ENCODE measurements around the gene ENDOV. TPM values are rescaled to one million over a fixed set of nuclear protein-coding genes. Genes with fewer than 3 reads are reported as not detected.

The ENDOV gene
- 52.5 TPM for polyA plus RNA-seq (2012; ENCODE audit: insufficient read depth, insufficient read length, low read depth)

DNA sequence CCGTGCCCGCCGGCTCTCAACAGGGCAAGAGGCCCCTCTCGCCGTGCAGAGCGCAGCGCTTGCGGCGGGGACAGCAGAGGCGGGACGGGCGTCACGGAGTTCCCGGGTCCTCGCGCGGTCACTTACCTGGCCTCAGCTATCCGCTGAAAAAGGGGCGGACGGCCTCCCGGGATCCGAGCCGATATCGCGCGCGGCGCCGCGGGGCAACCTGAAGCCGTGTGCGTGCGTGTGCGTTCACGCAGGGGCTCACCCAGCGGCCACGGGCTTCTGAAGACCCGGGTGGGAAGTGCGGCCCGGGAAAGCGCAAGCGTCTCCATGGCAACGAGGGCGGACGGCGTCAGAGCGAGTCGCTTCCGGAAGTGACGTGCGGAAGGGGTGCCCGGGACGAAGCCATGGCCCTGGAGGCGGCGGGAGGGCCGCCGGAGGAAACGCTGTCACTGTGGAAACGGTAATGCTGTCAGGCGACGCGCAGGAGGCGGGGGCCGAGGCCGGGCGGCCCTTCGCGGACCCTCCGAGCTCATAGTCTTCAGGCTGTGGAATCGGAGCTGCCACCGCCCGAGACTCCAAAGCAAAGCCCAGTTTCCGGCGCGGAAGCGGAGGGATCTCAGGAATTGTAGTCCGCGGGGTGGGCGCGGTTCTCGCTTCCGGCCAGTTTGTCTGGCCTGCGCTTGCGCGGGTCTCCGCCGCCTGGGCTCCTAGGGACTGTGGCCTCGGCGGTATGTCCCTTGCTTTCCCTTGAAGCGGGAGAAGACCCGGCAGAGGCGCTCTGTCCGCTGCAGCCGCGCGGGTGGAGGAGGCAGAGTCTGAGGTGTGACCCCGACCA is at the start of gene ENDOV:
TSS of gene ENDOV (plus strand) at position 365 of the 823 bp plus-strand sequence. CDS start at position 393, 28 bp downstream.
- DNase-seq: peak; percentile 94
- no peak for TF ChIP-seq CTCF (IDR thresholded peaks at IDR 0.05; ENCODE audit: low read depth, low read length)
- no peaks in the 10 kb centered on the region; the same call in 1 of the 2 replicates for H3K36me3 ChIP-seq
- H3K4me1 ChIP-seq: no peaks in the 10 kb centered on the region
- peak within 1 kb of the TSS; percentile 81 for H3K4me3 ChIP-seq (ENCODE audit: low read depth, low read length)
- peaks cover 19% of the 10 kb centered on the region for H3K27me3 ChIP-seq
- H3K9me3 ChIP-seq: no peaks in the 10 kb centered on the region

GRCh38 chr17:80365983-80366382 is 49.0 kb upstream of the ENDOV start:
- no peak for TF ChIP-seq CTCF (IDR thresholded peaks at IDR 0.05; ENCODE audit: low read depth, low read length)
- Histone ChIP-seq H3K4me1 (no peaks in the 10 kb centered on the region), H3K36me3 (peaks cover 5% of the 10 kb centered on the region; the same call in 1 of the 2 replicates), H3K9me3 (no peaks in the 10 kb centered on the region), H3K27me3 (no peaks in the 10 kb centered on the region), H3K4me3 (ENCODE audit: low read depth, low read length) (no peak overlapping the region)
- peak; percentile 1 for DNase-seq

GRCh38 chr17:80367503-80367902 is 47.5 kb upstream of the ENDOV start:
- H3K9me3 ChIP-seq: no peaks in the 10 kb centered on the region
- no peak overlapping the region for H3K4me3 ChIP-seq (ENCODE audit: low read depth, low read length)
- no peaks in the 10 kb centered on the region for H3K4me1 ChIP-seq
- no peaks in the 10 kb centered on the region for H3K27me3 ChIP-seq
- DNase-seq: no peak
- no peaks in the 10 kb centered on the region for H3K36me3 ChIP-seq
- no peak for TF ChIP-seq CTCF (IDR thresholded peaks at IDR 0.05; ENCODE audit: low read depth, low read length)

DNA sequence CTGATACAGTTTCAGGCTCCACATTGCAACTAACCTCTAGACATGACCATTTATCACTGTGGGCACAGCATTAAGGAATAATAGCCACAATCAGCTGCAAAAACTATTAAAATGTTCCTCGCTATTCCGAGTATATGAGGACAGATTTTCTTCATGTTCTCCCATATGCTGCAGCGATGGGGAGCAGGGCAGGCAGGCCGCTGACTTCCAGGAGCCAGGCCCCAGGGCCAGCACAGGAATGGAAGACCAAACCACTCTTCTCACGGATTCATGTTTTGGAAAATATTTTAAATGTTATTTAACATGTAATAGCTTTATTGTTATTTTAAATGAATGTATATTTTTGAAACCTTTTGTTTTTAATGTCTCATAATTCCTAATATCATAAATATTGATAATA is 43.8 kb upstream of the ENDOV start:
- Histone ChIP-seq H3K27me3 (no peaks in the 10 kb centered on the region), H3K4me3 (ENCODE audit: low read depth, low read length) (no peak overlapping the region), H3K4me1 (no peaks in the 10 kb centered on the region), H3K9me3 (no peaks in the 10 kb centered on the region), H3K36me3 (peaks cover 1% of the 10 kb centered on the region; the same call in 1 of the 2 replicates)
- TF ChIP-seq CTCF (IDR thresholded peaks at IDR 0.05; ENCODE audit: low read depth, low read length): no peak
- no peak for DNase-seq

- TF ChIP-seq CTCF (IDR thresholded peaks at IDR 0.05; ENCODE audit: low read depth, low read length): no peak
- Histone ChIP-seq H3K27me3 (no peaks in the 10 kb centered on the region), H3K9me3 (no peaks in the 10 kb centered on the region), H3K4me1 (no peaks in the 10 kb centered on the region), H3K4me3 (ENCODE audit: low read depth, low read length) (no peak overlapping the region), H3K36me3 (peaks cover 5% of the 10 kb centered on the region; the same call in 1 of the 2 replicates)
- DNase-seq: no peak
Observed at GRCh38 chr17:80372456-80372855, 42.5 kb upstream of the ENDOV start.

Measured in BE2C (cell line).